ENCODE results near the gene AUP1.

GRCh38 chr2:74578408-74578807 is 48.9 kb upstream of the AUP1 start:
- TF ChIP-seq BHLHE40 (IDR thresholded peaks at IDR 0.05; ENCODE audit: borderline replicate concordance) (no peak), FOXA1 (IDR thresholded peaks at IDR 0.05) (no peak), FOXK2 (IDR thresholded peaks at IDR 0.05) (no peak), CTBP1 (IDR thresholded peaks at IDR 0.05; ENCODE audit: borderline replicate concordance) (no peak), SUZ12 (IDR thresholded peaks at IDR 0.05) (no peak), FOXM1 (IDR thresholded peaks at IDR 0.05; ENCODE audit: borderline replicate concordance) (no peak), ELF4 (IDR thresholded peaks at IDR 0.05) (no peak), SP1 (IDR thresholded peaks at IDR 0.05) (no peak), HDGF (IDR thresholded peaks at IDR 0.05; ENCODE audit: borderline replicate concordance) (no peak), L3MBTL2 (conservative IDR thresholded peaks at IDR 0.05) (no peak)
